Stimulated activated CD4-positive, alpha-beta T cell treated with anti-CD3 and anti-CD28 coated beads, Interleukin-1b, Interleukin-23, amount 100 ng/mL, for 48 hours (primary cell): ENCODE measurements around the gene SPIRE1.
"Not testable (repeated sequence)": the region's sequence is repeated elsewhere in the genome, so short reads cannot be mapped to it uniquely, and the experiment has no call there.

Experiments
- DNase-seq: peaks from one replicate; pipeline ENCODE4 v3.0.0-alpha.2; 2020

Gene SPIRE1

GRCh38 chr18:12645751-12646203, 12.1 kb downstream of the SPIRE1 start:
- no peak for DNase-seq

- DNase-seq: no peak
Observed at GRCh38 chr18:12645254-12645653, 12.7 kb downstream of the SPIRE1 start.

DNA sequence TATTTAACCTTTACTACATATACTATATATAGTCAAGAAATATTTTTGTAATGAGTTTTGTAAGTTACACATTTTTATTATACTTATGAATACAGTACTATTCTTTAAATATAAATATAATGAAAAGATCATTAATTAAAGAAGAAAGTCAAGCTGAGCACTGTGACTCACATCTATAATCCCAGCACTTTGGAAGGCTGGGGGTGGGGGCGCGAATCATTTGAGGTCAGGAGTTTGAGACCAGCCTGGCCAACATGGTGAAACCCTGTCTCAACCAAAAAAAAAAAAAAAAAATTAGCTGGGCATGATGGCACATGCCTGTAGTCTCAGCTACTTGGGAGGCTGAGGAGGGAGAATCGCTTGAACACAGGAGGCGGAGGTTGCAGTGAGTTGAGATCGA, 14.2 kb downstream of the SPIRE1 start:
- DNase-seq: not testable (repeated sequence)

DNA sequence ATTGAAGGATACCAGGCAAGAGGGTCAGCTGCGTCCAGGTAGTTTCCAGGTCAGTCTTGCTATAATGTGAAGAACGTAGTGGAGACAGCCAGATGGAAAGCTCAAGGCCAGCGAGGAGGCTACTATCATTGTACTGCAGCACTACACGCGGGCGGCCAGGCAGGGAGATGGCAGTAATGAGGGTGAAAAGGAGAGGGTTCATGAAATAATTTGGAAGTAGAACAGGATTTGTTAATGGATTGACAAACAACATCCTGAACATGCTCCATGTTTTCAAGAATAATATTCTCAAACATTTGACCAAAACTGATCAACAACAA, 17.1 kb downstream of the SPIRE1 start:
- no peak for DNase-seq

GRCh38 chr18:12639990-12640880, 17.7 kb downstream of the SPIRE1 start:
- DNase-seq: no peak

- no peak for DNase-seq
Observed at GRCh38 chr18:12638644-12639124, 19.2 kb downstream of the SPIRE1 start.

GRCh38 chr18:12637901-12638643, 19.8 kb downstream of the SPIRE1 start:
- no peak for DNase-seq

- DNase-seq: no peak
Observed at GRCh38 chr18:12637393-12637792, 20.5 kb downstream of the SPIRE1 start.

DNA sequence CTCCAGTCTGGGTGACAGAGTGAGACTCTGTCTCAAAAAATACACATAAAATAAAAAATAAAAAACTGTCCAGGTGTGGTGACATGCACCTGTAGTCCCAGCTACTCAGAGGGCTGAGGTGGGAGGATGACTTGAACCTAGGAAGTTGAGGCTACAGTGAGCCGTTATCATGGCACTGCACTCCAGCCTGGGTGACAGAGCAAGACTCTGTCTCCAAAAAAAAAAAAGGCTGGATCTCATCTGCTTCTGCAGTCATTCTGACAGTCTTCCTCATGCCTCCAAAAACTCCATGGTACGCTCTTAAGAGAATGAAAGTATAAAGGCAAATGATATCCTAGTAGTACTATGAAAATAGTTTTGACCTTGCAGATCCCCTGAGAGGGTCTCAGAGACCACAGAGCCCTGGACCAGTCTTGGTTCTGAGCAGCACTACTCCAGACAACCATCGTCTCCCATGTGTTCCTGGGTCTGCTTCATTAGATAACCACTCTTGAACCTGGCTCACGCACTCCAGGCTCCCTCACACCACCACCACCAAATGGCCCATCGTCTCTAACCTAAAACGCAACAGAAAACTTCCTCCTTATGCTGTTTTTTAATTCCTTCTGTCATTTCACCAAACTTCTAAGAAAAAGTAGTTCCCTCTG, 26.0 kb downstream of the SPIRE1 start:
- no peak for DNase-seq

GRCh38 chr18:12630136-12630535, 27.8 kb downstream of the SPIRE1 start:
- no peak for DNase-seq

GRCh38 chr18:12628706-12629702, 28.9 kb downstream of the SPIRE1 start:
- no peak for DNase-seq

GRCh38 chr18:12627199-12627598, 30.7 kb downstream of the SPIRE1 start:
- DNase-seq: not testable (repeated sequence)

DNA sequence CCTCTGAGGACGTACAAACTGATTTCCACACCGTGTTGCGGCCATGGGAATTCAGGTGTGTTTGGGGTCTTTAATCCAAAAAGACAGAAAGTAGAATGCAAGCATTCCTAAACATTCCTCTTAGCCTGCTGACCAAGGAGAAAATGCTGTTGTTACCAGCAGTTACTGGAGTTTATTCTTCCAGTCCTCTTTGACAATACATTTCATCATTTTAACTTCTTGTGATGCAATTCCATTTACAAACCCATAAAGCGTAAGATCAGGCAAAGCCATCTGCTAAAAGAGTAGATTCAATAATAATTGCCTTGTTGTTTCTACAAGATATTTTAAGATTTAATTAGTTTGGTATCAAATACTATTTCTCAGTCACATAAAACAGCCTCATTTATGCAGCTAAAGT, 32.7 kb downstream of the SPIRE1 start:
- DNase-seq: no peak

GRCh38 chr18:12621742-12622306, 36.1 kb downstream of the SPIRE1 start:
- no peak for DNase-seq

DNA sequence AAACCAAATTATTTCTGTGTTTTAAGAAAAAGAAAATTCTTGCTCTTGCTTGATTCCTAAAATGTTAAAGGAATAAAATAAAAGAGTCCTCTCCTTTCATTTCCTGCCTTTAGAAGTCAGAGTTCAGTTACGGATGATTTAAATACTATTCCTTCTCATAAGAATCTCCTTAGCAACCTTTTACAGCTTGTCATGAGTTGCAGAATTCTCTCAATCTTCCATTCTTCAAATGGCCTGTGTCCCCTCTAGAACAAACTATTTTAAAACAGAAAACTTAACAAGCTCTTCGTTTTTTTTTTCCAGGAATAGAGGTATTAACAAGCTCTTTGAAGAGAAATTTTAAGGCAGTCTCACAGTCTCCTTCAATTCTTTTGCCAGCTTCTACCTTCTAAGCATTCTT, 42.2 kb downstream of the SPIRE1 start:
- no peak for DNase-seq

DNA sequence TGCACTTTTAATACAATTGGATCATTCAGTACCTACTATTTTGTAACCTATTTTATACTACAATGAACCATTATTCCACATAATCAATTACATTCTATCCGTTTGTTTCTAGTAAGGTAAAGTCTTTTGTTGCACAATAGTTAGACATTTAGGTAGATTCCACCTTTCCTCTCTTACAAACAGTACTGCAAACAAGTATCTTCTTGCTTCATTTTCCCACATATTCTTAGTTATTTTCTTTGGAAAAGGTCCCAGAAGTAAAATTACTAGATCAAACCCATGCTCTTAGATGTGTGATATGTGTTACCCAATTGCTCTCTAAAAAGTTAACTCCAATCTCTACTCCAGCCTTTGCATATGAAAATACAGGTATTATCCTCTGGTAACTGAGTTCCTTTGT, 49.6 kb downstream of the SPIRE1 start:
- DNase-seq: no peak

DNA sequence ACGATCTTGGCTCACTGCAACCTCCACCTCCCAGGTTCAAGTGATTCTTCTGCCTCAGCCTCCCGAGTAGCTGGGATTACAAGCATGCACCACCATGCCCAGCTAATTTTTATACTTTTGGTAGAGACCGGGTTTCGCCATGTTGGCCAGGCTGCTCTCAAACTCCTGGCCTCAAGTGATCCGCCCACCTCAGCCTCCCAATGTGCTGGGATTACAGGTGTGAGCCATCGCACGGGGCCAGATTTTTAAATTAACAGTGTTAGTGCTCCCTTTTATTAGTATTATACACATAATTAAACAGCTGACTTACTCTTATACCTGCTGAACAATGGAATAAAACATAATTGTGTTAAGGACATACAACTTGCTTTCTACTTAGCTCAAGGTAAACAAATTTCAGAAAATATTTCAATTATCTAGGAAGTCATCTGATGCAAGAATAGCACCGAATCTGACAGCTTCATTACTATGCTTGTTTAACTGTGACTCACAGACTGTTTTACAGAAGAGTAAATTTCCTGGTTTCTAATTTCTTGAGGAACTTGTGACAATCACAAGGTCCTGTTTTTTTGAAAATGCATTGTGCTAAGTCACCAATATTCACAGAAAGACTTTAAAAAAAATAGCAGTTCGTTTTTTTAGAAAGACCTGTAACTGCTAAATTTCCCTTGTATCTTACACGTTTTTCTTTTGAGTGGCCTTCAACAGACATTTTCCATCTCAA, 51.2 kb downstream of the SPIRE1 start:
- DNase-seq: no peak

DNA sequence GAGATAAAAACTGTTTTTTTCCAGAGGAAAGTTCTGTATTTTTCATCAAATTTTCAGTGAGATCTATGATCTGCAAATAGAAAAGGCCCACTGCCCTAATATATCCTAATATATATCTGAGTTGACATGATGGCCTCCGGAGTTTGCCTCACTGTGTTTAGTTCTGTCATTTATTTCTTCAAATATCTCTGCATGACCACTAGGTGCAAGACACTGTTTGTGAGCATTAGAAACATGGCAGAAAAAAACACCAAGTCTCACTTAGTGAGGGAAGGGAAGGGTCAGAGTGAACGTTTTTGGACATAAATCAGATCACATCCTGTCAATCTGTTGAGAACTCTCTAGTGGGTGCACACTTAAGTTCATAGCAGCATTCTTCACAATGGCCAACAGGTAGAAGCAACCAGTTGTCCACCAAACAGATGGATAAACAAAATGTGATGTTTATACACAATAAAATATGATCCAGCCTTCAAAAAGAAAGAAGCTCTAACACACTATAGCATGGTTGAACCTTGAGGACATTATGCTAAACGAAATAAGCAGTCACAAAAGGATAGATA, 53.4 kb downstream of the SPIRE1 start:
- DNase-seq: no peak

DNA sequence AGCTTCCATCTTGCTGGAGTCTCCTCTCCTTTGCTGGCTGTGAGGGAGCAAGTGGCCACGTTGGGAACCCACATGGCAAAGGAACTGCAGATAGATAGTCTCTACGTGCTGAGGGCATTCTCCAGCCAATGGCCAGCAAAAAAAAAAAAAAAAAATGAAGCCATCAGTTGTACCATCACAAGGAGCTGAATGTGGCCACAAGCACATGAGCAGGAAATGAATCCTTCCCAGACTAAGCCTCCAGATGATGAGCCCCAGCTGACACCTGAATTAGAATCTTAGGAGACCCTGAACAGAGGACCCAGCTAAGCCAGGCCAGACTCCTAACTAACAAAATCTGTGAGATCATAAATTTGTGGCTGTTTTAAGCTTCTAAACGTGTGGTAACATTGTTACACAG, 57.9 kb downstream of the SPIRE1 start:
- DNase-seq: no peak

DNA sequence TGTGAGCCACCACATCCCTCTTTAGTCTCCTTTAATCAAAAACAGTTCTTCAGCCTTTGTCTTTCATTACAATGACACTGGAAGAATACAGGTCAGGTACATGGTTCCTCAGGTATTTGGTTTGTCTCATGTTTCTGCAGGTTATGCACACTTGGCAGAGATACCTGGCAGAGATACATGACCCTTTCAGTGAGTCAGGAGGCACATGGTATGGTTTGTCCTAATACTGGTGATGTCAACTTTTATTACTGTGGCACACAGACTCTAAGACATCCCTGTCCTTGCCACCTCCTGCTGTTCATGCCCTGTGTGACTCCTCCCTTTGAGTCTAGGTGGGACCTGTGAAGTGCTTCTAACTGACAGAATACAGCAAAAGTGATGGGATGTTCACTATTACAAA, 58.4 kb downstream of the SPIRE1 start:
- DNase-seq: no peak
